Heart left ventricle (tissue), 13 donors: ENCODE data around the gene ACMSD.

ENCODE experiments used
- POLR2A ChIP-seq, 2 donors: fragments of 450-650 bp; IDR thresholded peaks; one replicate each; pipeline ENCODE4 v1.6.1; 2017; ENCODE audit warnings: antibody characterized with exemption in 2 of 2, mild to moderate bottlenecking in 2 of 2, moderate library complexity in 2 of 2
- TF ChIP-seq, protein P1 (sequence below), 12 donors: fragments of 200-600 bp; sonication (generic) in 4 of 12; IDR thresholded peaks; one replicate each; pipeline versions ENCODE4 v1.5.0 to v1.8.0; 2018 to 2022; ENCODE audit warnings: antibody characterized with exemption in 12 of 12, mild to moderate bottlenecking in 5 of 12
- donor health status: ischemic (EF 13 %, LVEDD 7.1; RV severe dilation, severe dysfunction).
- donor health status: DM: no; HTN: yes; CAD: no.
- donor health status: DM: no; HTN: no; CAD: no.
- donor health status: ischemic (EF 25% LVEDD 6.9; RV normal size, moderate dysfunction).
- donor health status: ischemic (EF 25% LVEDD 5.7; RV mildly dilated, moderate dysfunction).
- donor health status: ischemic (EF 35%, LVEDD 5.7; RV mildly dilated, moderate dysfunction).
- donor health status: nonischemic (EF 11% LVEDD 7.7; RV severe dilation, severe dysfunction).
- donor health status: DM: yes; HTN: yes; CAD: no.
- donor health status: PGD.
- donor health status: ischemic (EF 29% LVEDD 5.4; RV normal size, mild dysfunction).
- donor health status: nonischemic (EF 23%, LVEDD 6.1; RV moderate dilation, normal function).

DNA sequence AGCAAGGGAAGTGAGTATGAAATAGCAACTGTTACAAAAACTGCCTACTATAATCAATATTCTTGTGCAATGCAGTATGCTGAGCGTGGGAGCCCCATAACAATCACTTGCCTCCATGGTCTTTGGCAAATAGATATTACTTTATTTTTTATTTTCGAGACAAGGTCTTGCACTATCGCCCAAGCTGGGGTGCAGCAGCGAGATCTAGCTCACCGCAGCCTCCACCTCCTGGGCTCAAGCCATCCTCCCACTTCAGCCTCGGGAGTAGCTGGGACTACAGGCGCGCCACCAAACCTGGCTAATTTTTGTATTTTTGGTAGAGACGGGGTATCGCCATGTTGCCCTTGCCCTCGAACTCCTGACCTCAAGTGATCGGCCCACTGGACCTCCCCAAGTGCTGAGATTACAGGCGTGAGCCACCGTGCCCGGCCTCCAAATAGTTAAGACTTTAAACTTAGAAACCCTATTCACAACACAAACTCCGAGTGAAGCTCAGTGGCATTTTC, 79.0 kb downstream of the ACMSD start:
- TF ChIP-seq, protein P1, sequence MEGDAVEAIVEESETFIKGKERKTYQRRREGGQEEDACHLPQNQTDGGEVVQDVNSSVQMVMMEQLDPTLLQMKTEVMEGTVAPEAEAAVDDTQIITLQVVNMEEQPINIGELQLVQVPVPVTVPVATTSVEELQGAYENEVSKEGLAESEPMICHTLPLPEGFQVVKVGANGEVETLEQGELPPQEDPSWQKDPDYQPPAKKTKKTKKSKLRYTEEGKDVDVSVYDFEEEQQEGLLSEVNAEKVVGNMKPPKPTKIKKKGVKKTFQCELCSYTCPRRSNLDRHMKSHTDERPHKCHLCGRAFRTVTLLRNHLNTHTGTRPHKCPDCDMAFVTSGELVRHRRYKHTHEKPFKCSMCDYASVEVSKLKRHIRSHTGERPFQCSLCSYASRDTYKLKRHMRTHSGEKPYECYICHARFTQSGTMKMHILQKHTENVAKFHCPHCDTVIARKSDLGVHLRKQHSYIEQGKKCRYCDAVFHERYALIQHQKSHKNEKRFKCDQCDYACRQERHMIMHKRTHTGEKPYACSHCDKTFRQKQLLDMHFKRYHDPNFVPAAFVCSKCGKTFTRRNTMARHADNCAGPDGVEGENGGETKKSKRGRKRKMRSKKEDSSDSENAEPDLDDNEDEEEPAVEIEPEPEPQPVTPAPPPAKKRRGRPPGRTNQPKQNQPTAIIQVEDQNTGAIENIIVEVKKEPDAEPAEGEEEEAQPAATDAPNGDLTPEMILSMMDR (IDR thresholded peaks at IDR 0.05): no peak
- no peak for TF ChIP-seq POLR2A (IDR thresholded peaks at IDR 0.05)
